NK-92 treated with Interleukin-12 subunit alpha and Interleukin-12 subunit beta, amount 100 ng/mL, for 24 hours (cell line): ENCODE data around the gene TUBGCP2.

Experiments used
- DNase-seq: peaks from one replicate; lab custom pipeline; 2025; lab: John Stamatoyannopoulos, UW

Gene TUBGCP2

DNA sequence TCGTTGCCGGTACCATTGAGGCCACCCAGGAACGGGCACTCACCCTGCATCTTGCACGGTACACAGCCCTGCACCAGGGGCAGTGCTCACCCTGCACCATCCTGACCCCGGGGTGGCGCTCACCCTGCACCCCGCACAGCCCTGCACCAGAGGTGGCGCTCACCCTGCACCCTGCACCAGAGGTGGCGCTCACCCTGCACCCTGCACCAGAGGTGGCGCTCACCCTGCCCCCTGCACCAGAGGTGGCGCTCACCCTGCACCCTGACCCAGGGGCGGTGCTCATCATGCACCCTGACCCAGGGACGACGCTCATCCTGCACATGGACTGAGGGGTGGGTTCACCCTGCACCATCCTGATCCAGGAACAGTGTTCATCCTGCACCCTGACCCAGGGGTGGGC, 6.4 kb downstream of the TUBGCP2 start:
- no peak for DNase-seq

GRCh38 chr10:133299738-133300137, 8.9 kb downstream of the TUBGCP2 start:
- DNase-seq = no peak

DNA sequence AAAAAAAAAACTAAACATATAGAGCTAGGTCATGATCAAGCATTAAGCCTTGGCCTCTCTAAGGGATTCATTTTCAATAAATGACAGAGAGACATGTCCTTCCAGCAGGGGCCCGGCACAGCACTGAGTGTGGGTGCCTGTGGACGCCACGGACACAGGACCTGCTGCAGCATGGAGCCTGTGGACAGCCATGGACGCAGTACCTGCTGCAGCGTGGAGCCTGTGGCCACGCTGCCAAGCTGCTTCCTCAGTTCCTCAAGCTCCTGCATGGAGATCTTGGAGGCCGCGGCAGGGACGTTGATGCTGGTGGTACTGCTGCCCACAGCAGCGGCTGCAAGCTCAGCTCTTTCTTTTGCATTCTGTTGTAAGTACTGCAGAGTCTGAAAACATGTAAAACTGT, 9.4 kb downstream of the TUBGCP2 start:
- DNase-seq = no peak

GRCh38 chr10:133298466-133298865, 10.2 kb downstream of the TUBGCP2 start:
- no peak for DNase-seq

- DNase-seq = no peak
Observed at GRCh38 chr10:133297504-133297903, 11.2 kb downstream of the TUBGCP2 start.

DNA sequence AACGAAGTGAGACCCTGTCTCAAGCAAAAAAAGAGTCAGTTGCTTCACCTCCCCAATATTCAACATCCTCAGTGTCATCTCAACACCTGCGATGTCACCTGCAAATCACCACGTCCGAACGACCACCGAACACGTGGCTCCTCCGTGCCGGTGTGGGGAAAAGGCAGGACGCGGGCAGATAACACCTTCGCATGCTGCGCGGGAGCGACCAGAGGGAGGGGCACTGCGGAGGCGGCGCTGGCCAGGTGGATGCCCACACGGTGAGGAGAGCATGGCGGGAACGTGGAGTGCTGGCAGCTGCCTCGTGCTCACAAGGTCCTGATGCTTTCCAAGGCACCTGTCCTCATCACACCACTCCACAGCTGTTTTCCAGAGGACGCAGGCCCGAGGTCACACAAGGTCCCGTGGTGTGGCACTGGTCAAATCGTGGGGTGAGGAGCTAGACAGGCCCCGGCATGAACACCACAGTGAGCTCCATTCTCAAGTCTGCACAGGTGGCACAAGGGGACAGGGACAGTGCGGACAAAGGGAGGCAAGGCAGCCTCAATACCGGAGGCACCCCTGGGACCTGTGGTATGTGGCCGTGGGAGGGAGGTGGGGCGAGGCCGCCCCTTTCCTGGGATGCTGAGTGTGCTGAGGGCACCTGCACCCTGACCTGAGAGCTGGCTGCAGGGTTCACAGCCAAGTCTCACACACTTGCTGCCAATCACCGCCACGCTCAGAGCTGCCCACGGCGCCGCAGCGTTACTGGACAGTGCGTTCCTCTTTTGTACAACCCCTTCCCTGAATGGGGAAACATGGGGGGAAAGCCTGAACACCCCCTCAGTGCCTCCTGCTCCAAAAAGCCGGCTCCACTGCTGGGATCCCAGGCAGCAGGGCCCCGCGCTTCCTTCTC, 13.0 kb downstream of the TUBGCP2 start:
- no peak for DNase-seq

GRCh38 chr10:133294189-133294588, 14.5 kb downstream of the TUBGCP2 start:
- DNase-seq = no peak

GRCh38 chr10:133293810-133294119, 14.9 kb downstream of the TUBGCP2 start:
- no peak for DNase-seq

DNA sequence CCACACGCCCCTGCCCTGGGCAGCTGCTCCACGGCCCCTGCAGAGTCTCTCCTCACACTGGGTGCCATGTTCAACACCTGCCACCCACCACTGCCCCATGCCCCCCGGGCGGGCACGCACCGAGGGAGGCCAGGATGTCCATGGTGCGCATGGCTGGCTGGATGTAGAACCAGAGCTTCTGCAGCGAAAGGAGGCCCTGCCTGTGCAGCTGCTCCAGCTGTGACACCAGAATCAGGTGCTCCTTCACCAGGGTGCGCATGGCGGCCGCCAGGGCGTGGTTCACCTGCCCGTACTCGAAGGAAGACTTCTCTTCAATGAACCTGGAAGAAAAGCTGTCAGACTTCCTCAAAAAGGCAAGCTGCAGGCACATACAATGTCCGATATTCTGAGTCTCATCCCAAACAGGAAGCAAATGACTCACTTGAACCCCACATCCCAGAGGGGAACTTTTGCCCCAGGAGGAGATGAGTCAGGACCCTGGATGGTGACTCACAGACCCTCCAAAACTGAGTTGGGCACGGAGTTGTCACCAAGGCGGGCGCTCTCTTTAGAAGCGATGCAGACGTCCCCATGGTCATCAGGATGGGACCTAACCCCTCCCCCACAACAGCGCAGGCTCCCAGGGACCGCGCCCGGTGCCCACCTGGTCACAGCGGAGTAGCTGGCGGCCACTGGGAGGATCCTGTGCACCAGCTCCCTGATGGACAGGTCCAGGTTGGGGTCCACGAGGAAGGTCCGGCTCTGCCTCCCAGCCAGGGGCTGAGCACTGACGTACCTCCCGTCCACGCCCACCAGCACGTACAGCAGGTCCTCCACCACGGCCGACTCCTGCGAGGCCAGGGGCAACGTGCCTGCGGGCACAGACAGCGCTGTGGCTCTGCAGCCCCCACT, 15.5 kb downstream of the TUBGCP2 start:
- DNase-seq = no peak

DNA sequence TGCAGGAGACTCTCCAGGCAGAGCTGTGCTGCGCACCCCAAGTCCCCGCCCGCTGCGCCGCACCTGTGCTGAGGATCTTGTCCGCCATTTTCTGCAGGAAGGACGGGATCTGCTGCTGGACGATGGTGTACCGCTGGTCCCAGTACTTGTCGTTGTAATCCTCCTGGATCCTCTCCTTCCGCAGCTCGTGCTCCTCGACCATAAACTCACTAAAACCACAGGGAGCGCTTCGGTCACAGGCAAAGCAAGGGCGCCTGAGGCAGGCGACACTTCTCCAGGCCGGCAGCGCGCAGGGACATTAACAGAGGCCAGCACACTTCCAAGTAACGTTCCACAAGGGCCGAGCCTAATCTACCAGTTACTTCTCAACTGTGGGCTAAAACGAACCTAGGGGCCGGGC, 18.9 kb downstream of the TUBGCP2 start:
- DNase-seq = no peak

- DNase-seq = no peak
Observed at GRCh38 chr10:133287832-133288500, 20.7 kb downstream of the TUBGCP2 start.

- DNase-seq = no peak
Observed at GRCh38 chr10:133286366-133286765, 22.3 kb downstream of the TUBGCP2 start.

- DNase-seq = no peak
Observed at GRCh38 chr10:133285217-133285616, 23.5 kb downstream of the TUBGCP2 start.

- no peak for DNase-seq
Observed at GRCh38 chr10:133283931-133284330, 24.7 kb downstream of the TUBGCP2 start.

GRCh38 chr10:133282846-133283390, 25.8 kb downstream of the TUBGCP2 start:
- no peak for DNase-seq

GRCh38 chr10:133281628-133282372, 26.9 kb downstream of the TUBGCP2 start:
- DNase-seq = no peak

GRCh38 chr10:133281084-133281483, 27.6 kb downstream of the TUBGCP2 start:
- DNase-seq = no peak

GRCh38 chr10:133280391-133281059, 28.1 kb downstream of the TUBGCP2 start:
- DNase-seq = no peak

DNA sequence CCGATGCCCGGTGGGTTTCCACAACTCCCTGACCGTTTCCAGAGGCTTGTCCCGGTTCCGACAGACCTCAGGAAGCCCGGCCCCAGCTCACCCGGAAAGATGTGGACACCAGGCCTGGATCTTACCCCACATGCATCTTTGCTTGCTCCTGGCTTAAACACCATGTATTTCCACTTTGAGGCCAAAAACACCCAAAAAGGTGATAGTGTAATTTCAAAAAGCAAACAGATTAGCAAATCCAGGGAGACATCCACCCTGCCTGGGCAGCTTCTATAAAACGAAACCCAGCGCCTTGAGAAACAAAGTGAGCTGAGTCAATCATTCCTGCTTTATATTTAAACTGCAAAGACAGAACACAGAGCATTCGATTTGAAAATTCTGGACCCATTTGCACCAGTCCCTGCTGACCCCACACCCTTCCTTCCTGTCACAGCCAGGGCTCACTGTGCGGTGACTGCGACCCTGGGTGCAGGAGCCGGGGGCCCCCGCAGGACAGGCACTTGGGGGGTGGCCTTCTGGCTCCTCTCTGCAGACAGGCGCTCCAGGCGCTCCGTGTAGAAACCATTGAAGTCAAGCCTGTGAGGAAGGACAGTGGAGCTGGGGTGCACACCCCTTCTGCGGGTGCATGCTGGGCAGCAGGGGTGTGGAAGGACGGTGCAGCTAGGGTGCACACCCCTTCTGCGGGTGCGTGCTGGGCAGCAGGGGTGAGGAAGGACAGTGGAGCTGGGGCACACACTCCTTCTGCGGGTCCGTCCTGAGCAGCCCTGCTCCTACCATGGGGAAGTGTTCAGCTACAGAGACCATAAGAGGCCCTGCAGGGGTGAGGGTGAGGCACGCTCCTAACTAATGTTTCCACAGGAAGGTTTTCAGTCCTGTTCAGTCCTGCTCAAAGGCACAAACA, 29.1 kb downstream of the TUBGCP2 start:
- DNase-seq = no peak
